GM12878 (cell line): Measurements from ENCODE around the gene MTFP1. TPM values are rescaled to one million over a fixed set of nuclear protein-coding genes. Genes with fewer than 3 reads are reported as not detected.
A peak's percentile ranks its signal among the peaks of the same experiment; 100 is the strongest.

Experiments used
- ATAC-seq: fragments of 200-7000 bp; cut with Tn5 transposase; 3 replicates; pipeline ENCODE4 v1.9.1; 2020; ENCODE audit warnings: mild to moderate bottlenecking, moderate library complexity
- BruUV-seq: library from RNA; stranded (reverse); fragments of 400-500 nt; replicated peaks from 2 replicates; lab custom pipeline; 2021; lab: Mats Ljungman, UMichigan
- CTCF ChIA-PET: fragments of 300-600 bp; sonication (Branson Sonifier 250); formaldehyde crosslinking; extraction: SDS; loops from one replicate; lab custom pipeline; 2021; ENCODE audit warnings: inconsistent platforms; lab: Yijun Ruan, JAX
- POLR2A ChIA-PET: fragments of 350-600 bp; formaldehyde crosslinking; extraction: SDS; loops from one replicate; lab custom pipeline; 2021; ENCODE audit warnings: inconsistent platforms; lab: Charles Lee
- RAD21 ChIA-PET: fragments of 300-600 bp; sonication (Branson Sonifier 250); formaldehyde crosslinking; loops from one replicate; lab custom pipeline; 2023; ENCODE audit warnings: antibody characterized with exemption; ENCODE audit not compliant: unreplicated experiment; lab: Charles Lee
- SMC1A ChIA-PET: fragments of 300-600 bp; sonication (Branson Sonifier 250); formaldehyde crosslinking; loops from one replicate; lab custom pipeline; 2023; ENCODE audit not compliant: unreplicated experiment, uncharacterized antibody; lab: Charles Lee
- DNase-seq: peaks from one replicate; pipeline ENCODE4 v3.0.0-alpha.2; 2011; ENCODE audit warnings: low read depth, low spot score
- FAIRE-seq: peaks from 3 replicates; lab custom pipeline; 2011; peaks lifted over from hg19 to GRCh38; lab: Jason Lieb, UNC
- H2AFZ ChIP-seq: 2 replicates; pipeline ENCODE4 v1.6.0; 2011; ENCODE audit warnings: low read depth, low read length, control low read depth; ENCODE audit not compliant: control insufficient read depth
- H3K27ac ChIP-seq: 2 replicates; pipeline ENCODE4 v1.5.1; 2011; ENCODE audit warnings: control low read depth; ENCODE audit not compliant: control insufficient read depth, insufficient read depth
- H3K27me3 ChIP-seq, 2 experiments: replicated peaks in 1 of 2; 2 replicates each; pipeline versions ENCODE4 v1.6.0 to v1.6.1; 2011; ENCODE audit warnings: low read length in 1 of 2; ENCODE audit not compliant: control insufficient read depth in 2 of 2, insufficient read depth in 2 of 2
- H3K36me3 ChIP-seq, 2 experiments: 2 replicates each; pipeline ENCODE4 v1.5.1; 2011; ENCODE audit warnings: low read length in 1 of 2; ENCODE audit not compliant: control insufficient read depth in 2 of 2, insufficient read depth in 2 of 2
- H3K4me1 ChIP-seq: 2 replicates; pipeline ENCODE4 v1.6.1; 2011; ENCODE audit warnings: mild to moderate bottlenecking, low read length, moderate library complexity, mixed read lengths; ENCODE audit not compliant: control insufficient read depth, insufficient read depth
- H3K4me2 ChIP-seq: 2 replicates; pipeline ENCODE4 v1.6.0; 2011; ENCODE audit warnings: control low read depth; ENCODE audit not compliant: control insufficient read depth, insufficient read depth
- H3K4me3 ChIP-seq: fragments of 200-600 bp; sonication (generic); 2 replicates; pipeline ENCODE4 v1.5.1; 2016
- H3K79me2 ChIP-seq: 2 replicates; pipeline ENCODE4 v1.6.0; 2011; ENCODE audit warnings: low read length; ENCODE audit not compliant: control insufficient read depth, insufficient read depth
- H3K9ac ChIP-seq: 2 replicates; pipeline ENCODE4 v1.8.0; 2011; ENCODE audit warnings: low read length, control low read depth, mixed read lengths; ENCODE audit not compliant: control insufficient read depth, insufficient read depth
- H3K9me3 ChIP-seq: replicated peaks from 3 replicates; pipeline ENCODE4 v1.5.1; 2011; ENCODE audit warnings: mild to moderate bottlenecking, low read length; ENCODE audit not compliant: control insufficient read depth, insufficient read depth
- H4K20me1 ChIP-seq: 2 replicates; pipeline ENCODE4 v1.6.0; 2011; ENCODE audit not compliant: control insufficient read depth, insufficient read depth
- ATF7 ChIP-seq: fragments of 450-650 bp; IDR thresholded peaks from 2 replicates; pipeline ENCODE4 v1.6.1; 2016; ENCODE audit warnings: low read depth, mild to moderate bottlenecking
- BRCA1 ChIP-seq: IDR thresholded peaks from 2 replicates; pipeline ENCODE4 v1.6.1; 2011; ENCODE audit warnings: low read depth, low read length, improper control_type of control experiment
- CREB1 ChIP-seq: IDR thresholded peaks from 2 replicates; pipeline ENCODE4 v1.6.1; 2012; ENCODE audit warnings: low read depth, mild to moderate bottlenecking, inconsistent platforms
- GATAD2B ChIP-seq: fragments of 450-650 bp; conservative IDR thresholded peaks from 2 replicates; pipeline ENCODE4 v1.6.1; 2017; ENCODE audit warnings: low read depth, mild to moderate bottlenecking, moderate library complexity
- IRF5 ChIP-seq: fragments of 450-650 bp; IDR thresholded peaks from 2 replicates; pipeline ENCODE4 v1.6.1; 2017; ENCODE audit warnings: borderline replicate concordance
- MTA2 ChIP-seq: fragments of 450-650 bp; IDR thresholded peaks from 2 replicates; pipeline ENCODE4 v1.6.1; 2016; ENCODE audit warnings: low read depth, mild to moderate bottlenecking, moderate library complexity
- MTA3 ChIP-seq: IDR thresholded peaks from 2 replicates; pipeline ENCODE4 v1.6.1; 2012; ENCODE audit warnings: low read length, inconsistent platforms, borderline replicate concordance
- NR2C1 ChIP-seq: fragments of 450-650 bp; IDR thresholded peaks from 2 replicates; pipeline ENCODE4 v1.6.1; 2017; ENCODE audit warnings: antibody characterized with exemption, mild to moderate bottlenecking, moderate library complexity
- PAX8 ChIP-seq: fragments of 450-650 bp; IDR thresholded peaks from 2 replicates; pipeline ENCODE4 v1.6.1; 2017; ENCODE audit warnings: mild to moderate bottlenecking, moderate library complexity
- POLR2AphosphoS5 ChIP-seq: IDR thresholded peaks from 2 replicates; pipeline ENCODE4 v1.6.1; 2011; ENCODE audit warnings: mild to moderate bottlenecking, low read length, inconsistent platforms
- RFX5 ChIP-seq: IDR thresholded peaks from 2 replicates; pipeline ENCODE4 v1.6.1; 2011; ENCODE audit warnings: low read depth, low read length, improper control_type of control experiment
- SMAD5 ChIP-seq: IDR thresholded peaks from 2 replicates; pipeline ENCODE4 v1.6.1; 2016; ENCODE audit warnings: antibody characterized with exemption, low read depth
- TBL1XR1 ChIP-seq: IDR thresholded peaks from 2 replicates; pipeline ENCODE4 v1.6.1; 2012; ENCODE audit warnings: low read depth, low read length, improper control_type of control experiment
- ZNF592 ChIP-seq: fragments of 450-650 bp; IDR thresholded peaks from 2 replicates; pipeline ENCODE4 v1.6.1; 2017; ENCODE audit warnings: mild to moderate bottlenecking, moderate library complexity
- ZZZ3 ChIP-seq: IDR thresholded peaks from 2 replicates; pipeline ENCODE4 v1.6.1; 2011; ENCODE audit warnings: low read depth; ENCODE audit not compliant: control insufficient read depth, insufficient read length
- WGBS: methylation state at CpG from one replicate; pipeline ENCODE4 v1.1.6; 2016; ENCODE audit warnings: low lambda C conversion rate; ENCODE audit not compliant: insufficient replicate concordance, insufficient coverage; ENCODE audit errors: missing lambda C conversion rate; 5-methylcytosine and 5-hydroxymethylcytosine counted together
- in situ Hi-C: fragments of 300-500 bp; cut with MboI; formaldehyde crosslinking; loops from 9 replicates; pipeline ENCODE4 v1.14.3; 2018; ENCODE audit warnings: mixed read lengths
- intact Hi-C: fragments of 100-400 bp; cut with micrococcal nuclease; formaldehyde crosslinking; loops from one replicate; pipeline ENCODE4 v1.14.2; 2022; ENCODE audit not compliant: unreplicated experiment
- polyA plus RNA-seq, 11 experiments: library from polyadenylated mRNA; depleted of rRNA in 4 of 11; unstranded in 6 of 11; stranded (reverse) in 5 of 11; fragments of >200 nt; fragmentation: Nextera tagmentation in 4 of 11; fragmentation: Illumina TruSeq in 1 of 11; extraction: Ambion mirVana in 4 of 11; extraction: Trizol in 1 of 11; gene quantifications; 1 replicate in 1 of 11; 2 replicates in 10 of 11; pipeline versions ENCODE4 v1.2.1 to v1.2.3, GENCODE V29; 2011 to 2016; ENCODE audit warnings: inconsistent platforms in 2 of 11, missing spikeins in 2 of 11, low read depth in 1 of 11
- total RNA-seq, 4 experiments: library from RNA; depleted of rRNA in 3 of 4; stranded (reverse); fragments of >200 nt in 3 of 4; fragmentation: Illumina TruSeq in 1 of 4; extraction: Trizol in 1 of 4; gene quantifications; 2 replicates each; pipeline versions ENCODE4 v1.2.1 to v1.2.3, GENCODE V29; 2013 to 2021

The MTFP1 gene
- total and polyA plus RNA-seq, 10 of the 15 experiments (the other 5 are each of a cell fraction or from before 2014, with no cell fraction given) = 20.5 to 133 (median 59.8) TPM

- peaks cover 22% of the 10 kb centered on the region for H3K4me1 ChIP-seq
- TF ChIP-seq NR2C1 (no peak), PAX8 (no peak), TBL1XR1 (no peak), SMAD5 (peak; percentile 85), MTA2 (no peak), BRCA1 (no peak), ZNF592 (no peak), MTA3 (no peak), POLR2AphosphoS5 (peak; percentile 83; the same call in 1 of the 2 replicates), CREB1 (0 out of 2 replicates have a peak, but pooled peaks have one; percentile 14), IRF5 (no peak), RFX5 (no peak), ZZZ3 (no peak), GATAD2B (0 out of 2 replicates have a peak, but pooled peaks have one; percentile 17), ATF7 (no peak)
Measured at GRCh38 chr22:30423301-30423958, 2.1 kb upstream of the MTFP1 start.

More at GRCh38 chr22:30423301-30423958, 2.1 kb upstream of the MTFP1 start:
- RAD21 ChIA-PET = interaction anchor here (1.0 to 7.3 kb wide), 12 partner anchors 9 to 332 kb away, joined by 3 to 137 read pairs (median 6); partner anchors contain the start of genes CASTOR1, CCDC157, RNF215 and SEC14L2
- Histone ChIP-seq H3K27me3 (no peaks in the 10 kb centered on the region), H3K9me3 (no peaks in the 10 kb centered on the region; the same call in 2 of the 3 replicates), H3K4me3 (peak overlapping the region; percentile 86), H3K9ac (peak overlapping the region; percentile 87), H4K20me1 (no peaks in the 10 kb centered on the region), H3K36me3 (peaks cover 0 to 21% of the 10 kb centered on the region in 2 experiments; a peak in 2 of 4 replicates), H3K27ac (peak overlapping the region; percentile 91), H3K4me2 (peak overlapping the region; percentile 83), H3K79me2 (peaks cover 45% of the 10 kb centered on the region), H2AFZ (peak overlapping the region; percentile 84)
- SMC1A ChIA-PET = interaction anchor here (0.9 to 6.0 kb wide), 19 partner anchors 11 to 184 kb away, joined by 3 to 69 read pairs (median 5); partner anchors contain the start of genes CASTOR1, SEC14L2 and TCN2
- no peak for DNase-seq
- CTCF ChIA-PET = interaction anchor here (0.6 to 7.5 kb wide), 15 partner anchors 10 to 182 kb away, joined by 3 to 172 read pairs (median 4); partner anchors contain the start of genes CASTOR1, CCDC157, RNF215 and SEC14L2
- intact Hi-C loops (no loop called here), in situ Hi-C loops (no loop called here)
- ATAC-seq = peak; percentile 51
- no peak for FAIRE-seq
- under 1% methylated on average over 45 of the region's 45 CpGs for WGBS
- TSS peak; percentile 55 for BruUV-seq
- POLR2A ChIA-PET = interaction anchor here (0.6 to 6.4 kb wide), 26 partner anchors 9 to 313 kb away, joined by 3 to 60 read pairs (median 4); partner anchors contain the start of genes CCDC157, RNF215, SEC14L2 and SF3A1
